Esophagus mucosa (tissue), 1 donor: ENCODE measurements around the gene SERP1. TPM values are rescaled to one million over a fixed set of nuclear protein-coding genes. Genes with fewer than 3 reads are reported as not detected.

Experiments used
- ATAC-seq: fragments of 200-7000 bp; cut with Tn5 transposase; one replicate; pipeline ENCODE4 v1.9.1; 2020
- total RNA-seq: library from RNA; stranded (reverse); gene quantifications from one replicate; pipeline ENCODE4 v1.2.4, GENCODE V29; 2023
- donor health status: DM: yes; HTN: yes; CAD: no.

Gene SERP1
- 55.5 TPM for total RNA-seq

DNA sequence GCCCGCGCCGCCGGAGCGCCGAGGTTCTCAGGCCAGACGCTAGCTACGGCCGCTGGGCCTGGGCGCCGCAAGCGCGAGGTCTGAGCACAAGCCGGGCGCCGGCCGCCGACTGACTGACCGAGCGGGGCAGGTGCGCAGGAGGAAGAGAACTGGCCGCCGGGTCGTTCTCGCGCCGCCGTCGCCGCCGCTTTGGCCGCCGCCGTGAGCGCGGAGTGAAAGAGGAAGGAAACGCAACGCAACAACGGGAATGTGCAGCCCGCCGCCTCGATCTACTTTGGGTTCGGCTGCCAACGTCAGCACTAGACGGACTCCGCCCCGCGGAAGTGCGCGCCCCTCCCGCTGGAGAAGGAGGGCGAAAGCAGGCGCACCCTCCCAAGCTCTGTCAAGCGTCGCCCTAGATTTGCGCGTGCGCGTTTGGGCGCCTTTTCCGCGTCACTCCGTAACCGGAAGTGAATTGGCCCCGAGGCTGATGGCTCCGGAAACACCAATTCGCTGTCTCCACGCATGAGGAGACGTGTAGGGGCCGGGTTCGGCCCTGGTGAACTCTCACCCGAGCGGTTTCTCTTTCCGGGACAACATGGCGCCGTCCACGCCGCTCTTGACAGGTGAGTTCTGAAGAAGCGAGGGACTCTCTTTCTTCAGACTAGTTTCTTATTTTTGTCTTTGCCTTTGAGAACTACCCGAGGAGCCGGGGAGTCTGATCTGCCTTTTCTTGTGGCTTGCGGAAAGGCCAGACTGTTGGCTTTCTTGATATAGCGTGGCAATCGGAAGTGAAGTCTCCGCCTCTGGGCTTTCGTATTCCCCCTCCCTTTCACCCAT lies at the start of gene SERP1, which contains the start of gene EIF2A:
Gene SERP1, minus strand, starts transcription at position 271 of the 819 bp plus-strand sequence. CDS start 361 bp downstream, outside the sequence.
Gene EIF2A, plus strand, starts transcription at position 562 of the 819 bp plus-strand sequence. Its CDS starts 16 bp downstream, at position 578.
- ATAC-seq: peak; percentile 98

DNA sequence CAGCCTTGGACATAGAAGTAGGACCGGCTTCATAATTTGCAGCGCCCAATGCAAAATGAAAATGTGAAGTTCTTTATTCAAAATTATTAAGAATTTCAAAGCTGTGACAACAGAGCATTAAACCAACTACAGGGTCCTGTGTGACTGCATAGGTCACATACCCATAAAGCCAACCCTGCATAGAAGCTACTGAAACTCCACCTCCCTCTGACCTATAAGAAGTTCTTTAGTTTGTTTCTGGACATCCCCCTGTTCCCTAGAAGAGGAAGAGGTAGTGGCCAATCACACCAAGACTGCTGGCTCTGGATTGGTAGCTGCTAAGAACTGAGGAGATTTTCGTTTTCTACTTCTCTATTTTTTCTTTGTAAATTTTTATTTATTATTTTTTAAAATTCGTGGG lies 47.9 kb upstream of the SERP1 start:
- no peak for ATAC-seq

DNA sequence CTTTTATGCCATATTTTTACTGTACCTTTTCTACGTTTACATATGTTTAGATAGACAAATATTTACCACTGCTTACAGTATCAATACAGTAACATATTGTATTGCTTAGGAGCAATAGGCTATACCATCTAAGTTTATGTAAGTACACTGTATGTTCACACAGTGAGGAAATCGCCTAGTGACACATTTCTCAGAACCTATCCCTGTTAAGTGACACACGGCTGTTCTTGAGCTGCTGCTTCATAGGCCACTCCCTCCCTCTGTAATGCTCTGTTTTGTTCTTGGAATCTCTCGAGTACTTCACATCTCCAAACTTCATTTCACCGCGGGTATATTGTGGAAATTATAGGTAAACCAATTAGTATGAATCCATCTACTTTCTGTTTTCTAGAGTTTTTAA lies 43.5 kb upstream of the SERP1 start:
- ATAC-seq: peak; percentile 80

DNA sequence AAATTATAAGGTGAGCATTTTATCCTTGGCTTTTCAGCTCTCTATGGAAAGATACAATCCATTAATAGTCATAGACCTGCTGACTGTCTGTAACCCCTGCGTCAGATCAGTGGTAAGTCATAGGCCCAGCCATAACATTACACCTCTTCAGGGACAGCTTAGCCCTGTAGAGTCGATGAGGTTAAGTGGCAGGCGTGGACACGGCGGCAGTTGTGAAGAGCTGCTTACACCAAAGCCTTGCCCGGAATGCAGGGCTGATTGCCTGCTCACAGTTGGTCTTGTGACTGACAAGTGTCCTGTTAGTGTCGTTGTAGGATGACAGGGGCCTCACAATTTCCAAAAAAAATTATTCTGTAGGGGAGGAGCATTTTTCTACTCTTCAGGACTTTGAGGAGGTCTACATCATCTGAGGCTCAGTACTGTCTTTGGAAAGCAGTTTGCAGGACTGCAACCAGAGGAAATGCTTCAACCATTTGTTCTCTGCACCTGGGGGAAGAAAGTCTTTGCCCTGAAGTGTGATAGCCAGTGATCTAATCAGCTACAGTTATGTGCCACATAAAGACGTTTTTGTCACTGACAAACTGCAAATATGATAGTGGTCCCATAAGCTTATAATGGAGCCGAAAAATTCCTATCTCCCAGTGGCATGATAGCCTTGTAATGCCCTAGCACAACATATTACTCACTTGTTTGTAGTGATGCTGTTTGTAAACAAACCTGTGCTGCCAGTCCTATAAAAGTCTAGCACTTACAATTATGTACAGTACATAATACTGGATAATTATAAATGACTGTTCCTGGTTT lies 41.9 kb upstream of the SERP1 start:
- no peak for ATAC-seq

DNA sequence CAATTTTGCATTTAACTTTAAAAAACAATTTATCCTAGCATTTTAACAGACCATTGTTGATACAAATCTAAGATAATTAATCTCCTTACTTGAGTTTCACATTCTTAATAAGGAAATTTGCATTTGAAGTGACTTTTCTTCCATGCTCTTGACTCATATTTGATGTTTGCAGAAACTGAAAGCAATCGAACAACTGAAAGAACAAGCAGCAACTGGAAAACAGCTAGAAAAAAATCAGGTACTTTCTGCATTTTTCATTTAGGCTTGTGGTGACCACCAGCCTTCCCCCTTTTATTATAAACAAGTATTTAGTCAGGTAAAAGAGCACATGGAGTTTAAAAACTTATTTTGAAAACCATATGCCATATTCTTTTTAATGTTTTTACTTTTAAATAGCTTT lies 36.7 kb upstream of the SERP1 start:
- no peak for ATAC-seq

DNA sequence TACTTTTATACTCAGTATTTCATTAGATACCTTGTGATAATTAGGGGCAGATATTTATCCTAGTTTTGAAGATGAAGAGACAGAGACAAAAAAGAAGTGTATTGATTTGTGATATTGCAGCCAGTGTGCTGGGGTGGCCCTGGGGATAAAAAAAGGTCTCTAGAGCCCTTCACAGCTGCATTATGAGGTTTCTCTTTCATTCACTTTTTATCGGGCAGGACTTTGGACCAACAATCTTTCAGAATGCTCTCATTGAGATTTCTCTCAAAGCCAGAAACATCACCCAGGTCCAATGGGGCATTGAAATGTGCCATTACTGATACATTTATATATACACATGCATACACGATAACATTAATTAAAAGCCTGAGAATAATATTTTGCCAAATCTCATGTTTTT lies 36.3 kb upstream of the SERP1 start:
- no peak for ATAC-seq

DNA sequence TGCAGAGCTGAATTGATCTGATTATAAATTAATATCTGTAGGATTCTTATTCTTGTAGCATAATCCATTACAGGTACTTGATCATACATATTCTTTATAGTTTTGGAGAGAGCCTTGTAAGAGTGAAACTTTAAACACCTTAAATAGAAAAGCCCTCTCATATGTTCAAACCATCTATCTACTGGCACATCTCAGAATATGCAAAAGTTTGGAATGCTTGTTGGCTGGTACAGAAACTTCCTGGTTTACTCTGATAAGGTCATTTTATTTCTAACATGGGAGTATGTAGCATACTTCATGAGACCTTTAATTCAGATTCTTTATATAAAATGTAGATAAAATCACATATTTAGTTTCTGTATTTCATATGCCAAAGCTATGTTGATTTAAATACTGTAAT lies 34.9 kb upstream of the SERP1 start:
- no peak for ATAC-seq

DNA sequence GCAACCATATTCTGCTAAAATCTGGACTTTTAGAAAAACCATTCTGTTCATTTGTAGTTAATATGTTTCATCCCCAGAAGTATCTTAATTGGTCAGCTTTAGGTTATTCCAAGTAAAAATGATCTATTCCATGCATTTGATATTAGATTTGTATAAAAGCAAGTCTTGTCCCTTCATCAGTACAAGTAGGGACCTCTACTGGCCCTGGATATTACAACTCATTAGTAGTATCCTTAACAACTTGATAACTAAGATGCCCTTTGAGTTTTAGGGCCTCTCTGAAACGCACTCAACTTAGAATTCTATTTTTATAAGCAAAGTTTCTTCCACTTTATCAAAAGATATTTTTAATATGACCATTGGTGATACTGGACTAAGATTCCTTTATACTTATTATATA lies 31.6 kb upstream of the SERP1 start:
- ATAC-seq: no peak

DNA sequence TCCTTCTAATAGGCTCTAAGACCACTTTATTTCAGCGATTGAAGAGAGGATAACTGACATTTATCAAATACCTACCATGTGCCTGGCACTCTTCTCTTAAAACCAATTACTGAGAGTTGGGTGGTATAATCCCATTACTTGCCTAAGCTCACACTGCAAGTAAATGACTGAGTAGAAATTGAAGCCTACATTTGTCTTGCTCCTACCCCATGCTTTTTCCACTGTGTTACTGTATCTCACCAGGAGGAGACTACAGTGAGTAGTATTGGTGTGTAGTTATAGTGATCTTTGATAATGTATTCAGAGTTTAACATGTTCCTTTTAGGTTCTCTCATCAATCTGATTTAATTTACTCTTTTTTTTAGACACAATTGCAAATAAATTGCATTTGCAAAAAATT lies 21.0 kb upstream of the SERP1 start:
- ATAC-seq: no peak

DNA sequence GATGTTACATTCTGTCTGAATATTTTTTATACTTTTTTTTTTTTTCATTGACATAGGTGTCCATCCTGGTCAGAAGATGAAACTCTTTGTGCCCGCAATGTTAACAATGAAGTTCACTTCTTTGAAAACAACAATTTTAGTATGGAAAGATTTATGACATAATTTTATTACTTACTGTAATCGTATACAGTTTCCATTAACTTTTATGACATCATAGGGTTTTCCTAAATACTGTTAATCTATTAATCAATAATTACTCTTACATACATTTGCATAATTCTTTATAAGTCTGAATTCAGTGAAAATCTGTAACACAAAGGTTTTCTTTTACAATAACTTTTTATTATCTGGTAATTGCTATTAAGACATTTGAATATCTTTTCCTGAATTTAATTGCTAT lies 17.9 kb upstream of the SERP1 start:
- no peak for ATAC-seq

DNA sequence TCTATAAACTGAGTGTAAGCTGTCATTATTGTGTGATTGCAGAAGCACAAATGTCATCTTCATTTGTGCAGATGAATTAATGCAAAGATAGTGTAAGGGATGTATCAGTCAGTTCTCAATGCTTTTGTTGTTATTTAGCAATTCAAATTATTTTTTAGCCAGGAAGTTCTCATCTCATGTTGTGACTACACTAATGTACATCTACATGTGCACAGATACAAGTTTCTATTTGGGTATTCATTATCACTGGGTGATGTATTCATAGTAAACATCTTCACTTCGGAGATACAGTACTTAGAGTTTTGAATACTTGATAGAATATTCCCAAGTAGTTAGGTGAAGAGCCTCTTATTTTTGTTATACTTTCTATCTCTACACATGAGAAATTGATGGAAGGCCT lies 11.4 kb upstream of the SERP1 start:
- no peak for ATAC-seq

DNA sequence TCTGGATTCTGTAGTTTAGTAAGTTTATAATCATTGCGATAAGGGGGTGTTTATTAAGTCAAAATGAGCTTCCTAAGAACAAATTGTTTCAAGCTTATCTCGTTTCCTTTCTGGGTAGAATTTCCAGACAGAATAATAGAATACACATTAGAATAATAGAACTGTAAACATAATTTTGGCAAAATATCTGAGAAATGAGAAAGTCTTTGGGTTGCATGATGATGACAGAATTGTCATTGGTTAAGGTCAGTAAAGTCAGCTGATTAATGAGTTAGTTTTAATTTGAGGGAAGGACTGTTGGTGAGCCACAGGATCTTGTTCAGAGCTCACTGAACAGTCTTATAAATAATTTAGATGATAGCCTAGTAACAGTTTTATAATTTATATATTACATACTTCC lies 10.5 kb upstream of the SERP1 start:
- ATAC-seq: no peak

DNA sequence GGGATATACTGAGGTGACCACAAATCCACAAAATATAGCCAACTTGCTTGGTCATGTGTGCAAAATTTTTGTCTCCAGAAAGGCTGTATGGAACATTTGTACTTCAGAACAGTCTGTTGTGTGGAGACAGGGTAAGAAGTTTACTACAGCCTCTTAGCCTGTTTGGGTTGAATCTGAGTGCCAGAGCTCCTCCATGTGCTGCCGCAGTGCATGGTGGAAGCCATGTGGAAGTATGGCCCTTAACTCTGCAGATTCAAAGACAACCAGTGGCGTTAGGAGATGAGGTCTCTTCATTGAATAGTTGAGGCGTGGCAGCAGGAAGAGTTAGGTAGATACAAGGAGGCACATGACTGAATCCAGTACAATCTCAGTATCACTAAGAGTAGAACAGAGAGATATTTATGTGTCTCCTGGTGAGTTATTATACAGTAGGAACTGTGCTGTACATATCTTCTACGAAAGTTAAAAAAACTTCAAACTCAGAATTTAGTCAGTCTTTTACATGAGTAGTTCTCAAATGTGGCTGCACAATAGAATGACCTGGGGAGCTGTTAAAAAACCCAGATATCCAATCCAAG lies 9.7 kb upstream of the SERP1 start:
- no peak for ATAC-seq

DNA sequence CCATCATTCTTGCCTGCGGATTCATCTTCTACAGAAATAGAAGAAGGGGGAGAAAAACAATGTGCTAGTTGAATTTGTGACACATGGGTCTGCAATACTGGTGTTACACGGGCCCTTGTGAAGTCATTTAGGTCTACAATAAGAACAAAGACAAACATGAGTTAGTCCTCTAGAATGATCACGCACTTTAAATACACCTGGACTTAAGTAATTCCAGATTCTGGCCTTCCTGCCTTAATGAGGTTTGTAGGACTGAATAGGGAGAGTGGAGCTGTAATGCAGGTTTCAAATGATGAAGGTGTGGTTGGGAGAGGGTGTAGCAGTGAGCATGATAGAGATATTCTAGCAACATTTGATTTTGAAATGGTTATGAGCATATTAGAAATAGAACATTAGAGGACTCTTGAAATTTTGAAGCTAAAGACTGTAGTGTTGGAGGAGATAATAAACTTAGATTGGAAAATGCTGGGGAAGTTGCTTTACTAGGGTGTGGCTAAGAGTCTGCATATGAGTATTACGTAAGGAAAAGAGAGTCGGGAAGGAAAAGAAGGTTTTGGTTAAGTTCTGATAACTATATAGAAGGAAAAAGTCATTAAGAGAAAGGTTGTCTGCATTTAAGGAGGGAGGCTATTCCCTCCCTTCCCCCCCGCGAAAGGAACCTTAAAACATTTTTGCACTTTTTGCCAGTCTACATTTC lies 897 bp upstream of the SERP1 start:
- ATAC-seq: no peak

DNA sequence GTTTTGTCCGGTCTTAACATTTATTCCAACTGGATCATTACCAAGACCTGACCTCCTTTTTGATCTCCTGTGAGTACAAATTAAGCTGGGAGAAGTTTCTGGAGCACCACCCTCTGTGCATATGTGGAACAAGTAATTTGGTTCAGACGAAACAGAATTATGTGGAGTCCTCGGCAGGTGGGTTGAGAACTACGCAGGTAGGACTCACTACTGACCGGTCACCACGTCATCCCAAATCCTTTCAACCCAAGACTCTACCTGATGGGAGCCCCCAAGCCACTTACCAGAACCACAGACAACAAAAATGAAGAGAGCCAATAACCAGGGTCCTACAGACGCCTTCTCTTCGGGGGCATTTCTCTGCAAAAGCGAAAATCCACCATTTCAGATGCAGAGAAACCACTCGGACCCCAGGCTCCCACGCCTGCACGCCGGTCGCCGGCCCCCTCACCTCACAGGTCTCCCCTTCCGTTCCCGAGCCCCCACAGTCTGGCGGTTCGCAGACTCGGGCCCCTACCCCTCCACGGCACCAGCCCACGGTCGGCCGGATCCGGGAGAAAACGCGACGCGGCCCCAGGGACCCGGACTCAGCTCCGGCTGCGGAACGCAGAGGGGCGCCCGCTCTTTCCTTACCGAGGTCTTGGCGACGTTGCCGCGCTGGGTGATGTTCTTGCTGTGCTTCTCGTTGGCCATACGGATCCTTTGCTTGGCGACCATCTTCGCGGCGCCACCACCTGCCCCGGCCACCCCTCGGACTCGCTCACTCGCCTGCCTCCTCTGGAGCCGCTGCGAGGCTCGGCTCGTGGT lies 674 bp downstream of the SERP1 start:
- peak; percentile 21 for ATAC-seq

DNA sequence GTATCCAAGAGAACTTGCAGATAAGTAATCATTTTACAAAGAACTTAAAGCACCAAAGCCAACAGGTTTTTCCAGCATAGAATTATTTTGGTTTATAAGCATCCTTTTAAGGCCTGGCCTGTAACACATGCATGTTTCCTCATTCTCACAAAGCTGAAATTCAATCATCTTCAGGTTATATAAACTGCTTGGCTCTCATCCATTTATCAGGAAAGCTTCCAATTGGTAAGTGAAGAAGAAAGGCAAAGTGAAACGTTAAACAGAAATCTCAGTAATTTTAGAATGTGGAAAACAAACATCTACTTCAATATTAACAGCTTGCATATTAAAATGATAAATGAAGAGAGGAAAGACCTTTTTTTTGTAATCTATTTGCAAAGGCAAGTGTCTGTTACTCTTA lies 1.6 kb downstream of the SERP1 start:
- no peak for ATAC-seq

DNA sequence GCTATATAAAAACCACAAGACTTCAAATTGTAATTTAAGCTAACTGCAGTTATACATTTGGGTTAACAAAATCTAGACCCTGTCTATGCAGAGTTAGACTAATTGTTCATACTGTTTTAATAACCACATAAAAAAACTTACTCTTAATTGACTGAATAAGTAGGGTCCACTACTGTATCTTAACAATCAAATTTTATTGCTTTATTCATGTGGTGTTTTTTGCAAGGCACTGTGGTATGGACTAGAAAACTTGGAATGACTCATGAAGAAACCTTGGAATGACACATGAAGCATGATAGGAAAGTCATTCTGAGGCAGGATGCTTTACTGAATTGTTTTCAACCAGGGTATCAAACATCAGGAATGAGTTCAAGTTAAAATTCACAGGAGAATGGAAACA lies 2.3 kb downstream of the SERP1 start:
- no peak for ATAC-seq

DNA sequence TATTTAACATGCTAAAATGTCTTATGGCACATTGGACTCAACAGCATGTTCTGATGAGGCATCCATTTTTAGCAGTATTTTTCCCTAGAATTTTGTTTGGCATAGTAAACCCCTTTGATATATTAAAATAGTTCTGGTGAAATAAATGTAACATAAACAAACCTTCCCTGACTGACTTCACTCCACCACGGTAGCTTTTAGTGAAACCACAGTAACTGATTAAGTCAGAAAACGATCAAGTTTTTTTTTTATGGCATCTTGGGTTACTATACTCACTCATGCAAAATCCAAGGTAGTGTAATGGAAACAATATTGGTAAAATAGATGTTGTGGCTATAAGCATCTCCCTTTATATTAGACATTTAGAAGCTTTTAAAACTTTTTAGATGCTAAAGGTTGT lies 2.8 kb downstream of the SERP1 start:
- no peak for ATAC-seq

DNA sequence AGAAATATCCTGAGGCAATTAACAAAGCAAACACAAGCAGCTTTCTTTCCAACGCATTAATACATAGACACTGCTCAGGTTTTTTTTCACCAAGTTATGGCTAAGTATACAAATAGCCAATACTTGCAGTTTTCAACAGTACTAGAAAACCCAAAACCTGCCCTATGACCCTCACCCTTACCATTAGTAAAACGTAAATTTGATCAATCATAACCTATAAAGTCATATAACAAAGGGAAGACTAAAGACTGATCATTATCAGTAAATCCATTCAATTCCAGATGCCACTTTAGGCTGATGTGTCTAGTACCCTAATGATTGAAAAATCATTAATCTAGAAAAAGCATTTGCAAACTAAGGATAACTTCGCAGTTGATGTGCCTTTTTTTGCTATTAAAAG lies 3.2 kb downstream of the SERP1 start:
- no peak for ATAC-seq

DNA sequence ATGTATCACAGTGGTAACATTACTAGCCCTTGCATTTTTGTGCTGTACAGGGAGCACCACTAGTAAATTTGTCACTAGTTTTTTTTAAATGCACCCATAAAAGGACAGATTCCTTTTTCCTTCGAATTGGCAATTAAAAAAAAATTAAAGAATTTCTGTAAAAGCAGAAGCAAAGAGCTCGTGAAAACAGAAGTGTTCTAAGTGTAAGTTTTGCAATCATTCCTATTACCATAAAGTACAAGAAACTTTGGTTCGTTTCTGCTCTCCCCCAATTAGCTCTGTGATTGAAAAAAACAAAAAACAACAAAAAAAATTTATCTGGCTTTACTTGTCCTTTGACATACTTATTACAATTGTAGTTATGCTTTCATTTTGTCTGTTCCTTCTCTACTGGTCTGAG lies 5.3 kb downstream of the SERP1 start:
- no peak for ATAC-seq

DNA sequence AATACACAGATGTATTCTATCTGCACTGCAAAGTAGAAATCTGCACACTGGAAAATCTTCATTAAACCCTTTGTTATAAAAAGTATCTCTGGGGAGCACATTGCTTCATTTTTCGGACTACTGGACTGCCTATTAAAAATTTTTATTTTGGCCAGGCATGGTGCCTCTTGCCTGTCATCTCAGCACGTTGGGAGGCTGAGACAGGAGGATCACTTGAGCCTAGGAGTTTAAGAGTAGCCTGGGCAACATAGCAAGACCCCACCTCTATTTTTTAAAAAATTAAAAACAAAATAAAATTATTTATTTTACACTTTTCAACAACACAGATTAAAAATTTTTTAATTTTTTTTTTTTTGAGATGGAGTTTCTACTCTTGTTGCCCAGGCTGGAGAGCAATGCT lies 6.0 kb downstream of the SERP1 start:
- ATAC-seq: no peak
